ENCODE results near the gene CCDC171. TPM values are rescaled to one million over a fixed set of nuclear protein-coding genes. Genes with fewer than 3 reads are reported as not detected.

CCDC171 gene
- total RNA-seq, 4 donors from 2014 or later = 3.2 to 8.3 (median 4.5) TPM

DNA sequence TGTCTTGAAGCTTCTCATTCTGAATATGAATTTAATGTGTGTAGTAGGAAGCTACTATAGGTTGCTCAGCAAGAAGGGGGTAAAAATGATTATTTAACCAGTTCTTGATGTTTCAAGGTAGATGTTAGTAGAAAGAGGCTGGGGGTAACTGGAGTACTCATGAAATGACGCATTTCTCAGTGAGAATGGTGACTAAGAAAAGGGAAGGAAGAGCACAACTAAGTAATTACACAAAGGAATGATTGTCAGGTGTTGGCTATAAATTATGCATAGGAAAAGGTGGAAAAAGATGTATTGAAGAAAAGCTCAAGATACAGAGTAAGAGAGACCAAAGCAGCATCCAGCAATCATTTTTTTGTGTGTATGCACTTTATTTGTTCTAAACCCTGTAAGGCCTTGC, 40.6 kb upstream of the CCDC171 start:
- no peaks in the 10 kb centered on the region for H3K9me3 ChIP-seq
- H3K4me3 ChIP-seq = no peak overlapping the region
- H3K27me3 ChIP-seq = no peaks in the 10 kb centered on the region
- H3K4me1 ChIP-seq = peaks cover 0 to 8% (median 0%) of the 10 kb centered on the region in 4 donors
- peak overlapping the region in 1 of 4 donors; percentile 94 for H3K27ac ChIP-seq
- H3K36me3 ChIP-seq = peaks cover 0 to 3% (median 0%) of the 10 kb centered on the region in 3 donors
- DNase-seq = no peak
- TF ChIP-seq POLR2A (IDR thresholded peaks at IDR 0.05) = no peak
- TF ChIP-seq, protein P1, sequence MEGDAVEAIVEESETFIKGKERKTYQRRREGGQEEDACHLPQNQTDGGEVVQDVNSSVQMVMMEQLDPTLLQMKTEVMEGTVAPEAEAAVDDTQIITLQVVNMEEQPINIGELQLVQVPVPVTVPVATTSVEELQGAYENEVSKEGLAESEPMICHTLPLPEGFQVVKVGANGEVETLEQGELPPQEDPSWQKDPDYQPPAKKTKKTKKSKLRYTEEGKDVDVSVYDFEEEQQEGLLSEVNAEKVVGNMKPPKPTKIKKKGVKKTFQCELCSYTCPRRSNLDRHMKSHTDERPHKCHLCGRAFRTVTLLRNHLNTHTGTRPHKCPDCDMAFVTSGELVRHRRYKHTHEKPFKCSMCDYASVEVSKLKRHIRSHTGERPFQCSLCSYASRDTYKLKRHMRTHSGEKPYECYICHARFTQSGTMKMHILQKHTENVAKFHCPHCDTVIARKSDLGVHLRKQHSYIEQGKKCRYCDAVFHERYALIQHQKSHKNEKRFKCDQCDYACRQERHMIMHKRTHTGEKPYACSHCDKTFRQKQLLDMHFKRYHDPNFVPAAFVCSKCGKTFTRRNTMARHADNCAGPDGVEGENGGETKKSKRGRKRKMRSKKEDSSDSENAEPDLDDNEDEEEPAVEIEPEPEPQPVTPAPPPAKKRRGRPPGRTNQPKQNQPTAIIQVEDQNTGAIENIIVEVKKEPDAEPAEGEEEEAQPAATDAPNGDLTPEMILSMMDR (IDR thresholded peaks at IDR 0.05) = no peak

DNA sequence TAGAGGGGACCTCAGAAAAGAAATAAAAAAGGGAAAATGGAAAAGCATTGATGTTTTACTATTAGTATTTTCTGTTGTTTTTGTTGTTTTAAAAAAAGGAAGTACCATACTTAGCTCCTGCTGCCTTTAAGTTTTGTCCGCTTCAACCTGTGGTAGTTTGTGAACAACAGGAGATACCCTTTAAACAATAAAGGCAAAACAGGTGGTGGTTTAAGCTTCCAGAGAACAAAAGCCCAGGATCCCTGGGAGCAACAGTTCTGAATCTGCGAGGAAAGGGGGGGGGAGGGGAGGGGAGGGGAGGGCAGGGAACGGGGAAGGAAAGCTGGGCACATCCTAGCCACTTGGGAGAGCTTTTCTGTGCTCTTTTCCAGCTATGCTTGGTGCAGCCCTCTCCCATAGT, 40.0 kb upstream of the CCDC171 start:
- DNase-seq = no peak
- Histone ChIP-seq H3K36me3 (no peaks in the 10 kb centered on the region), H3K4me3 (no peak overlapping the region), H3K27ac (no peak overlapping the region), H3K27me3 (no peaks in the 10 kb centered on the region), H3K9me3 (no peaks in the 10 kb centered on the region), H3K4me1 (peaks cover 0 to 8% (median 0%) of the 10 kb centered on the region in 4 donors)
- TF ChIP-seq, protein P1 (IDR thresholded peaks at IDR 0.05) = no peak
- no peak for TF ChIP-seq POLR2A (IDR thresholded peaks at IDR 0.05)

DNA sequence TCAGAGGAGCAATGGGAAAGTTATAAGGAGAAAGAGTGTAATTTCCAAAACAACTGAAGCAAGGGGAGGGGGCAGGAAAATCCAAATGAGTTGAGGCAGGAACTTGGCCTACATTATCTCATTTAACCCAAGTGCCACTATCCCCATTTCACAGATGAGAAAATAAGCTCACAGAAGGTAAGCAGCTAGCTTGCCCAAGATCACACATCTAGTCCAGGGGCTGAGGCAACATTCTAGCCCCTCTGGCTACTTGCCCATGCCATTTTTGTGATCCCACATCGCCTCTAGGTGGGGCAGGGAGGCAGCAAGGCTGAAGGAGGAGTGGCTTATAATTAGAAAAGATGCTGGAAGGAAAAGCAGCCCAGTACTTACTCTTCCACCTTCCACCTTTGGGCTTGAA, 39.5 kb upstream of the CCDC171 start:
- no peak for DNase-seq
- H3K27me3 ChIP-seq = no peaks in the 10 kb centered on the region
- no peak for TF ChIP-seq POLR2A (IDR thresholded peaks at IDR 0.05)
- TF ChIP-seq, protein P1 (IDR thresholded peaks at IDR 0.05) = no peak
- peaks cover 0 to 8% (median 0%) of the 10 kb centered on the region in 4 donors for H3K4me1 ChIP-seq
- no peaks in the 10 kb centered on the region for H3K9me3 ChIP-seq
- no peak overlapping the region for H3K4me3 ChIP-seq
- H3K36me3 ChIP-seq = no peaks in the 10 kb centered on the region
- H3K27ac ChIP-seq = no peak overlapping the region

DNA sequence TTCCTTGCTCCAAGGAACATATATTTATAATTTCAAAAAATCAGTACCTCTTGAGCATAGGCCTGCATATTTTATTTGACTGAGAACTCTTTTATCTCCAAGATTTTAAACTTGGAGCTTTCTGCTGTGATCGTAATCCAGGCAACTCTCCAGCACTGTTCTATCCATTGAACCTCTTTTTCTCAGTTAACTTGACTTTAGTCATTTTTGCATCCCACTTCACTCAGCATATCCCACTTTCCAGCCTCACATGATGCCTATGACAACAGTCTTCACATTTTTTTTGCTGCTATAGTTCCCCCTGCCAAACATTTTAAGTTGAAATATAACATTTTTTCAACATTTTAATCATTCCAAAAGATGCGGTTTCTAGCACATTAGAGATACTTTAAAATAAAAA, 33.0 kb upstream of the CCDC171 start:
- Histone ChIP-seq H3K27me3 (no peaks in the 10 kb centered on the region), H3K9me3 (no peaks in the 10 kb centered on the region), H3K36me3 (no peaks in the 10 kb centered on the region), H3K27ac (no peak overlapping the region), H3K4me1 (no peaks in the 10 kb centered on the region), H3K4me3 (no peak overlapping the region)
- no peak for TF ChIP-seq POLR2A (IDR thresholded peaks at IDR 0.05)
- TF ChIP-seq, protein P1 (IDR thresholded peaks at IDR 0.05) = no peak
- DNase-seq = no peak

DNA sequence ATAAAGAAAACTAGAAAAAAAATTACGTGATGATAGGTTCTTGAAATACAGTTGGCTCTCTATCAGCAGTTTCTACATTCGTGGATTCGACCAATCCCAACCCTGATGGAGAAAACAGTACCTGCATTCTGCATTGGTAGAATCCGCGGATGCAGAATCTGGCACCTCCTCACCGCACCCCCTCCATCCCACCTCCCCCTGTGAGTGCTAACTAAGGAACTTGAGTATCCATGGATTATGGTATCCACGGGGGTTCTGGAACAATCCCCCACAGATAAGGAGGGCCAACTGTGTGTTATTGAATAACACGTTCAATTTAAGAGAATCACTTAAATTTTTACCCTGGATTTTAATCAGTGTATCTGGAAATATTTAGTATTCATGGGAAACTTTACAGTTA, 31.6 kb upstream of the CCDC171 start:
- Histone ChIP-seq H3K27ac (no peak overlapping the region), H3K4me3 (no peak overlapping the region), H3K36me3 (no peaks in the 10 kb centered on the region), H3K9me3 (no peaks in the 10 kb centered on the region), H3K27me3 (no peaks in the 10 kb centered on the region), H3K4me1 (no peaks in the 10 kb centered on the region)
- DNase-seq = no peak
- TF ChIP-seq, protein P1 (IDR thresholded peaks at IDR 0.05) = no peak
- TF ChIP-seq POLR2A (IDR thresholded peaks at IDR 0.05) = no peak

All from Peyer's patch (tissue), 4 donors.